Measurements from ENCODE around the gene IKZF4.

DNA sequence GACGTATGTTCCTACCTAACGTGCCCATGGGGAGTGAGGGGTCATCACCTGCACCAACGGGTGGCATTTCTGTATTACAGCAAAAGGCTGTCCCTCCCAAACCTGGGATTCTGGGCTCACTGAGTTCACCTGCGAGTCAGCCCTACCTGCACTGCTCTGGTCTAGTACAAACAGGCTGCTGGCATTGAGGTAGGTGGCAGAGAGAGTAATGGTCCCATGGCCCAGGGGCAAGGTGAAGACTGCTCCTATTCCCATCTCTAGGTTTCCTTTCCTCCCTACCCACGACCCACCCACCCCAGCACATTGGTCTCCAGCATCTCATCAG, 23.3 kb upstream of the IKZF4 start:
- TF ChIP-seq CTCF (IDR thresholded peaks at IDR 0.05) (no peak), ZFX (IDR thresholded peaks at IDR 0.05; ENCODE audit: borderline replicate concordance) (no peak)
